ENCODE results near the gene NAP1L4. TPM values are rescaled to one million over a fixed set of nuclear protein-coding genes. Genes with fewer than 3 reads are reported as not detected.

Gene NAP1L4
- total and polyA plus RNA-seq, 2 donors: 133 to 157 TPM

- Histone ChIP-seq H3K9me3 (ENCODE audit: control insufficient read depth in 2 of 2, insufficient read depth in 1 of 2, low read length in 1 of 2) (peaks cover 0 to 5% of the 10 kb centered on the region in 2 donors), H3K4me1 (ENCODE audit: control insufficient read depth in 2 of 2, insufficient read depth in 2 of 2, low read length in 2 of 2) (peaks cover 17 to 41% of the 10 kb centered on the region in 2 donors), H3K27me3 (ENCODE audit: control insufficient read depth in 2 of 2, insufficient read depth in 1 of 2, low read length in 1 of 2) (no peaks in the 10 kb centered on the region), H3K36me3 (ENCODE audit: control insufficient read depth in 2 of 2, insufficient read depth in 2 of 2, low read length in 1 of 2) (peaks cover 52 to 53% of the 10 kb centered on the region in 2 donors), H3K27ac (ENCODE audit: low read depth in 1 of 2, low read length in 1 of 2) (peak overlapping the region; percentile 72 to 75), H3K4me3 (ENCODE audit: low read length in 2 of 2) (peak overlapping the region in 1 of 2 donors; percentile 3)
- 73% methylated on average over 4 of the region's 4 CpGs for WGBS
- DNase-seq (ENCODE audit: low read depth in 6 of 9, low spot score in 9 of 9): no peak
Measured at GRCh38 chr11:3014943-3015342, 22.8 kb upstream of the NAP1L4 start.

DNA sequence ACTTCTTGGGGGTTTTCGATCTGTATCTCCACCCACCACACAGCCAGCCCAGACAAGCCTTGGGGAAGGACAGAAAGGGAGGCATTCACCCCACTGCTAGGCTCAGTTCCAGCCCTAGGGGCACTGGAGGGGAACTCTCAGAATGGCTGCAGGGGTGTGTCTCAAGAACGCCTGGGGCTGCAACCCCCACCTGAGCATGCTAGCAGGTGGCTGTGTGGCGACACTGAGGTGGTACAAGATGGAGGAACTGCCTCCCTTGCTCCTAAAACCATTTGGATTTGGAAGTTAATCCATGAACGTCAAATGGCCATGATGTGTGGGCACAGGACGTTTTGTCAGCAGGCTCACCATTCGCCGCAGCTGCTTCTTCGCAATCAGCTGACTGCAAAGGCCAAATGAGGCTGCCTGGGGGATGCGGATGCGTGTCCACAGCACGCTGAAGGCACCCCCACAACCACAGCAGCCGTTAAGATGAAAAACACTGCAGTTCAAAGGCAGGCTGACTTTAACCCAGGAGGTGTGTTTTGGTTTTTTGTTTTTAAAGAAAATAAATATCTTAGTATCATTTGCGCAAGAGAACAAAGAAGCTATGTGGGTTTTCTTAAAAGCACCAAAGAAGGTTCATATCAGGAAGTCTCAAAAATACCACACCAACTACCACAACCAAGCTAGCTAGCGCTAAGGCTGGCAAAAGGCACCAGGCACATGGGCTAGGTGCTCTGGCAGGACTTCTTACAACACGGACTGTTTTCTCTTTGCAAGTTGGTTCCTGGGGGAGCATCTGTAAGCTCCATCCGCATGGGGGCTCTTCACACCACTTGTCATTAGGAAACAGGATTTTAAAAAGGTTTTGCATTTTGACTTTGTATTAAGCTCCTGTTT lies 22.2 kb upstream of the NAP1L4 start:
- Histone ChIP-seq H3K9me3 (ENCODE audit: control insufficient read depth in 2 of 2, insufficient read depth in 1 of 2, low read length in 1 of 2) (peaks cover 0 to 5% of the 10 kb centered on the region in 2 donors), H3K4me1 (ENCODE audit: control insufficient read depth in 2 of 2, insufficient read depth in 2 of 2, low read length in 2 of 2) (peaks cover 17 to 41% of the 10 kb centered on the region in 2 donors), H3K27me3 (ENCODE audit: control insufficient read depth in 2 of 2, insufficient read depth in 1 of 2, low read length in 1 of 2) (no peaks in the 10 kb centered on the region), H3K4me3 (ENCODE audit: low read length in 2 of 2) (peak overlapping the region; percentile 3 to 18), H3K27ac (ENCODE audit: low read depth in 1 of 2, low read length in 1 of 2) (peak overlapping the region; percentile 75 to 89), H3K36me3 (ENCODE audit: control insufficient read depth in 2 of 2, insufficient read depth in 2 of 2, low read length in 1 of 2) (peaks cover 50 to 56% of the 10 kb centered on the region in 2 donors)
- DNase-seq (ENCODE audit: low read depth in 6 of 9, low spot score in 9 of 9): peak in 7 of 9 donors; percentile 51 to 89 (median 62)
- 11% methylated on average over 16 of the region's 16 CpGs for WGBS

GRCh38 chr11:3011891-3012885 lies 20.1 kb upstream of the NAP1L4 start:
- DNase-seq (ENCODE audit: low read depth in 6 of 9, low spot score in 9 of 9): no peak
- no peak overlapping the region for H3K27ac ChIP-seq (ENCODE audit: low read depth in 1 of 2, low read length in 1 of 2)
- 95% methylated on average over 31 of the region's 31 CpGs for WGBS

DNA sequence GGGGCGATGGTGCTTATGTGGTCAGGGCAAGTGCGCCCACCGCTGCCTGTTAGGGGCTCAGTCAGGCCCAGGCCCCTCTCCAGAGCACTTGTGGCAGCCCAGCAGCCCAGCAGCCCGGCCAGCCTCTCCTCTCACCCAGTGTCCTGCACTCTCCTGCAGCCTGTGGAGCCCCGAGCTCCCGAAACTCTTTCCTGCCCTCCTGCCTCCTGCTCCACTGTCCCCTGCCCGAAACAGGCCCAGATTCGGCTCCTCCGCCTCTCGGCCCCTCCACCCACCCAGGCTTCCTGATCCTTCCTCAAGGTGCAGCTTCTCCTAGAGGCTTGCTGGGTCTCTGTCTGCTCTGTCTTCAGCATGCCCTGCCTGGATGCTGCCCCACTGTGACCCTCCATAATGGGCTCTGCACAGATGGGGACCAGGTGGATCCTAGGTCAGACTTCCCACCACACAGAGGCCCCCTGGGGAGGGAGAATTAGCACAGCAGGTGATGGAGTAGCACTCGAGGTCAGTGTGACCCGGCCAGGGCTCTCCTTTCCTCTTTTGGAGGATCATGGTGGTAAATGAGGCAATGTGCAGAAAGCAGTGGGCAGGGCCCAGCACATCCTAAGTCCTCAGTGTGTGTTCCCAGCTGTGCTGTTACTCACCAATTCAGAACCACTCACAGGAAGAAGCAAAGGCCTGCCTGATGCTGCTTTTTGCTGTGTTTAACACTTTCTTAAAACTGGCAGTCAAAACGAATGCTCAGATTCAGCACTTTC lies 18.6 kb upstream of the NAP1L4 start:
- 96% methylated on average over 13 of the region's 13 CpGs for WGBS

More at GRCh38 chr11:3011891-3012885, 20.1 kb upstream of the NAP1L4 start:
- Histone ChIP-seq H3K4me3 (ENCODE audit: low read length in 2 of 2) (no peak overlapping the region), H3K4me1 (ENCODE audit: control insufficient read depth in 2 of 2, insufficient read depth in 2 of 2, low read length in 2 of 2) (peaks cover 17 to 27% of the 10 kb centered on the region in 2 donors), H3K27me3 (ENCODE audit: control insufficient read depth in 2 of 2, insufficient read depth in 1 of 2, low read length in 1 of 2) (no peaks in the 10 kb centered on the region), H3K9me3 (ENCODE audit: control insufficient read depth in 2 of 2, insufficient read depth in 1 of 2, low read length in 1 of 2) (peaks cover 0 to 5% of the 10 kb centered on the region in 2 donors), H3K36me3 (ENCODE audit: control insufficient read depth in 2 of 2, insufficient read depth in 2 of 2, low read length in 1 of 2) (peaks cover 40 to 45% of the 10 kb centered on the region in 2 donors)

DNA sequence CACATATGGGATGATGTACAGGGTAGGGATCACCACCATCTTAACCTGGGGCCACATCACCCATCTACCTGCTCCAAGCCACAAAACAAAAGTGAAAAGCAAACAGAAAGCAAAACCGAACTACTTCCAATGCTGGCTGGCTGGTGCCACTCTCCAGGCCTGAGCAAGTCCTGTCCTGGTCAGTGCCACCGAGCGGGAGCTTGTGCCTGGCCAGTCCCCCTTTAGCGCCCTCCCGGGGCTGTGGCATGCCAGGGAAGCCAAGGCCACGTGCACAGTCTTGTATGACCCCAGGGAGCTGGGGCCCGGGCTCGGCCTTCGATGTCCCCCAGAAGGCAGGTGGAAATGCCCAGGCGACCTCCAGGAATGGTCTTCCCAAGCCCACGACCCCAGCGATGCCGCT lies 17.9 kb upstream of the NAP1L4 start:
- Histone ChIP-seq H3K4me3 (ENCODE audit: low read length in 2 of 2) (no peak overlapping the region), H3K27me3 (ENCODE audit: control insufficient read depth in 2 of 2, insufficient read depth in 1 of 2, low read length in 1 of 2) (no peaks in the 10 kb centered on the region), H3K4me1 (ENCODE audit: control insufficient read depth in 2 of 2, insufficient read depth in 2 of 2, low read length in 2 of 2) (peaks cover 13 to 17% of the 10 kb centered on the region in 2 donors), H3K36me3 (ENCODE audit: control insufficient read depth in 2 of 2, insufficient read depth in 2 of 2, low read length in 1 of 2) (peaks cover 26% of the 10 kb centered on the region in 2 donors), H3K27ac (ENCODE audit: low read depth in 1 of 2, low read length in 1 of 2) (no peak overlapping the region), H3K9me3 (ENCODE audit: control insufficient read depth in 2 of 2, insufficient read depth in 1 of 2, low read length in 1 of 2) (peaks cover 0 to 5% of the 10 kb centered on the region in 2 donors)
- no peak for DNase-seq (ENCODE audit: low read depth in 6 of 9, low spot score in 9 of 9)
- WGBS: 97% methylated on average over 13 of the region's 13 CpGs

More for the DNA sequence above, 18.6 kb upstream of the NAP1L4 start:
- H3K27ac ChIP-seq (ENCODE audit: low read depth in 1 of 2, low read length in 1 of 2): no peak overlapping the region
- H3K36me3 ChIP-seq (ENCODE audit: control insufficient read depth in 2 of 2, insufficient read depth in 2 of 2, low read length in 1 of 2): peaks cover 32 to 33% of the 10 kb centered on the region in 2 donors
- DNase-seq (ENCODE audit: low read depth in 6 of 9, low spot score in 9 of 9): no peak
- H3K27me3 ChIP-seq (ENCODE audit: control insufficient read depth in 2 of 2, insufficient read depth in 1 of 2, low read length in 1 of 2): no peaks in the 10 kb centered on the region
- H3K9me3 ChIP-seq (ENCODE audit: control insufficient read depth in 2 of 2, insufficient read depth in 1 of 2, low read length in 1 of 2): peaks cover 0 to 5% of the 10 kb centered on the region in 2 donors
- H3K4me3 ChIP-seq (ENCODE audit: low read length in 2 of 2): no peak overlapping the region
- peaks cover 17 to 24% of the 10 kb centered on the region in 2 donors for H3K4me1 ChIP-seq (ENCODE audit: control insufficient read depth in 2 of 2, insufficient read depth in 2 of 2, low read length in 2 of 2)

GRCh38 chr11:3009481-3009880 lies 17.4 kb upstream of the NAP1L4 start:
- Histone ChIP-seq H3K27ac (ENCODE audit: low read depth in 1 of 2, low read length in 1 of 2) (no peak overlapping the region), H3K4me1 (ENCODE audit: control insufficient read depth in 2 of 2, insufficient read depth in 2 of 2, low read length in 2 of 2) (peaks cover 8 to 12% of the 10 kb centered on the region in 2 donors), H3K4me3 (ENCODE audit: low read length in 2 of 2) (no peak overlapping the region), H3K36me3 (ENCODE audit: control insufficient read depth in 2 of 2, insufficient read depth in 2 of 2, low read length in 1 of 2) (peaks cover 28 to 29% of the 10 kb centered on the region in 2 donors), H3K9me3 (ENCODE audit: control insufficient read depth in 2 of 2, insufficient read depth in 1 of 2, low read length in 1 of 2) (peaks cover 0 to 5% of the 10 kb centered on the region in 2 donors), H3K27me3 (ENCODE audit: control insufficient read depth in 2 of 2, insufficient read depth in 1 of 2, low read length in 1 of 2) (no peaks in the 10 kb centered on the region)
- no peak for DNase-seq (ENCODE audit: low read depth in 6 of 9, low spot score in 9 of 9)
- 77% methylated on average over 5 of the region's 5 CpGs for WGBS

DNA sequence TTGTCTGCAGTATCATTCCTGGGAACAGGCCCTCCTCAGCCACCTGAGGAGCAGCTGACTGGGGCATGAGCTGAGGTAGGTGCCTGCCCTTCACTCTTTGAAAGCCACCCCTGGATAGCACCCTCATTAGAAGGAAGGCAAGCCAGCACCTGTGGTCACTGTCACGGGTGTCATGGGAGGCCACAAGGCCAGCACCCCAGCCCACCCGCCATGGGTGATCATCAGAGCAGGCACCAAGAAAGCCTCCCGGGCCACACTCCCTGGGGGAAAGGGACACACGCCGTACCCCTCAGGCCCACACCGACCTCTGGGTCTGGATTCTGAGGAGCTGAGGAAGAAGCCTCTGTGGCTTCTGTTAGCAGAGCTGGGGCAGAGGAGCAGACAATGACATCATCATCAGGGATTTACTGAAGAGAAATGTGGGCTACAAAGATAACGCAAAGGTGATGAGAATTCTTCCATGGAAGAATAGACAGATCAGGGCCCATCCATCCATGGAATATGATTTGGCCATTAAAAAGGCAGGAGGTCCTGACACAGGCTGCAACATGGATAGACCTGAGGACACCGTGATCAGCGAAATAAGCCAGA lies 16.7 kb upstream of the NAP1L4 start:
- no peak for DNase-seq (ENCODE audit: low read depth in 6 of 9, low spot score in 9 of 9)
- H3K27me3 ChIP-seq (ENCODE audit: control insufficient read depth in 2 of 2, insufficient read depth in 1 of 2, low read length in 1 of 2): no peaks in the 10 kb centered on the region
- H3K36me3 ChIP-seq (ENCODE audit: control insufficient read depth in 2 of 2, insufficient read depth in 2 of 2, low read length in 1 of 2): peaks cover 34 to 36% of the 10 kb centered on the region in 2 donors
- no peak overlapping the region for H3K4me3 ChIP-seq (ENCODE audit: low read length in 2 of 2)
- 98% methylated on average over 9 of the region's 9 CpGs for WGBS
- H3K27ac ChIP-seq (ENCODE audit: low read depth in 1 of 2, low read length in 1 of 2): no peak overlapping the region
- H3K9me3 ChIP-seq (ENCODE audit: control insufficient read depth in 2 of 2, insufficient read depth in 1 of 2, low read length in 1 of 2): peaks cover 0 to 2% of the 10 kb centered on the region in 2 donors
- peaks cover 2 to 5% of the 10 kb centered on the region in 2 donors for H3K4me1 ChIP-seq (ENCODE audit: control insufficient read depth in 2 of 2, insufficient read depth in 2 of 2, low read length in 2 of 2)

DNA sequence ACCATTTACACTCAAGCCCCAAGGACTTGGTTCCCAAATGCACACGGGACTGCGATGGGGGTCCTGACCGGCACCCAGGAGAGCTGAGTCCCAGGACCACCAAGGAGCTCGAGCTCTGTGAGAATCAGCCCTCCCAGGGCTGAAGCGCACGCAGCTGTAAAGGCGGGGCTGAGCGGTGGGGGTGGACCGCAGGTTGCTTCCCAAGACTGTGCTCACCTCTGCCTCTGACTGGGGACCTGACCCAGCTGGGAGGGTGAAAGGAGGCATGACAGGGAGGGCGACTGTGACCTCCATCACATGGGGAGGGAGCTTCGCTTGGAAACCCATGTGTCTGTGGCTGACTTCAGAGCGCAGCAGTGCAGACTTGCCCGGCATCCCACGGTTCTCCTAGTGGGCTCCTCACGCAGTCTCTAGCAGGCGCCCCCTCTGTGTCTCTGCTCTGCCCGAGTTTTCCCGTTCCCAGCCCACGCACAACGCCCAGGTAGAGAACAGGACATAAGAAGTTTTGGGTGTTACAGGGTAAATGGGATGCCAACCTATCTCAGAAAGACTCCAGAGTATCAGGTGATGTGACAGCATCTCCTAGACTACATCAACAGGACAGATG lies 15.4 kb upstream of the NAP1L4 start:
- H3K9me3 ChIP-seq (ENCODE audit: control insufficient read depth in 2 of 2, insufficient read depth in 1 of 2, low read length in 1 of 2): no peaks in the 10 kb centered on the region
- WGBS: 98% methylated on average over 20 of the region's 20 CpGs
- H3K4me1 ChIP-seq (ENCODE audit: control insufficient read depth in 2 of 2, insufficient read depth in 2 of 2, low read length in 2 of 2): no peaks in the 10 kb centered on the region
- peaks cover 43 to 44% of the 10 kb centered on the region in 2 donors for H3K36me3 ChIP-seq (ENCODE audit: control insufficient read depth in 2 of 2, insufficient read depth in 2 of 2, low read length in 1 of 2)
- no peak overlapping the region for H3K27ac ChIP-seq (ENCODE audit: low read depth in 1 of 2, low read length in 1 of 2)
- no peaks in the 10 kb centered on the region for H3K27me3 ChIP-seq (ENCODE audit: control insufficient read depth in 2 of 2, insufficient read depth in 1 of 2, low read length in 1 of 2)
- no peak overlapping the region for H3K4me3 ChIP-seq (ENCODE audit: low read length in 2 of 2)
- DNase-seq (ENCODE audit: low read depth in 6 of 9, low spot score in 9 of 9): no peak

Data from thymus (tissue), 11 donors.